ENCODE measurements around the gene GALNT9. TPM values are rescaled to one million over a fixed set of nuclear protein-coding genes. Genes with fewer than 3 reads are reported as not detected.

The GALNT9 gene
- total and polyA plus RNA-seq, 12 donors, result 0.01 to 0.19 TPM; not detected in 10

DNA sequence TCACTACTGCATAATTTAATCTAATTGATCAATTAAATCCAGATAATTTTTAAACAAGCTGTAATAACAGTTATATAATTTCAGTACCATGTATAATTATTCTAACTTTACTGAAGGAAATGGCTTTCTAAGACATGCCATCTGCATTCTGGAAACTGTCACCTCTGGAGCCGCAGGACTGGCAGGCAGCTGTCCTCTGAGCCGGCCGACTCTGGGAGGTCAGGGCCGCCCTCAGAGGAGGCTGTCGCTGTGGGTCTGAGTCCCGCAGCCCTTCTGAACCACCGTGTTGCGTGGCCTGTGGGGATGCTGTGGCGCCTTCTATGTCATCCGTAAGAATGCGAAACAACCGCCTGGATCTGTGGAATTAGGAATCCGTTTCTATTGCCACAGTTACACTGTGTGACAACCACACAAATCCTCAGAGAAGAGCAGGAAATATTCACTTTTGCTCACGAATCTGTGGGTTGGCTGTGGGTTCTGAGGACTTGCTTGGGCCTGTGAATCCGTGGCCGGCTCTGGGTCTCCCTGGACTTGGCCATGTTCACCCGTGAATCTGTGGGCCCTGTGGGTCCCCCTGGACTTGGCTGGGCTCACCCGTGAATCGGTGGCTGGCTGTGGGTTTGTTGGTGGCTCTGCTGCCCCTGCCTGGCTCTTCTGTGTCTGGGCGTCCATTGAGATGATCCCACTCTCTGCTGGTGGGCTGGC is 17.2 kb upstream of the GALNT9 start:
- Histone ChIP-seq H3K4me1 (no peaks in the 10 kb centered on the region), H3K9me3 (no peaks in the 10 kb centered on the region), H3K36me3 (no peaks in the 10 kb centered on the region), H3K27me3 (peaks cover 0 to 40% (median 19%) of the 10 kb centered on the region in 7 donors), H3K27ac (no peak overlapping the region), H3K4me3 (no peak overlapping the region)
- intact Hi-C loops (cut with DNase I), result no loop called here
- WGBS, 2 donors, result 84 to 85% methylated on average over 20 of the region's 20 CpGs
- TF ChIP-seq, protein P1, sequence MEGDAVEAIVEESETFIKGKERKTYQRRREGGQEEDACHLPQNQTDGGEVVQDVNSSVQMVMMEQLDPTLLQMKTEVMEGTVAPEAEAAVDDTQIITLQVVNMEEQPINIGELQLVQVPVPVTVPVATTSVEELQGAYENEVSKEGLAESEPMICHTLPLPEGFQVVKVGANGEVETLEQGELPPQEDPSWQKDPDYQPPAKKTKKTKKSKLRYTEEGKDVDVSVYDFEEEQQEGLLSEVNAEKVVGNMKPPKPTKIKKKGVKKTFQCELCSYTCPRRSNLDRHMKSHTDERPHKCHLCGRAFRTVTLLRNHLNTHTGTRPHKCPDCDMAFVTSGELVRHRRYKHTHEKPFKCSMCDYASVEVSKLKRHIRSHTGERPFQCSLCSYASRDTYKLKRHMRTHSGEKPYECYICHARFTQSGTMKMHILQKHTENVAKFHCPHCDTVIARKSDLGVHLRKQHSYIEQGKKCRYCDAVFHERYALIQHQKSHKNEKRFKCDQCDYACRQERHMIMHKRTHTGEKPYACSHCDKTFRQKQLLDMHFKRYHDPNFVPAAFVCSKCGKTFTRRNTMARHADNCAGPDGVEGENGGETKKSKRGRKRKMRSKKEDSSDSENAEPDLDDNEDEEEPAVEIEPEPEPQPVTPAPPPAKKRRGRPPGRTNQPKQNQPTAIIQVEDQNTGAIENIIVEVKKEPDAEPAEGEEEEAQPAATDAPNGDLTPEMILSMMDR (IDR thresholded peaks at IDR 0.05), result no peak
- ATAC-seq (no peak), DNase-seq (peak in 1 of 2 donors; percentile 8)

DNA sequence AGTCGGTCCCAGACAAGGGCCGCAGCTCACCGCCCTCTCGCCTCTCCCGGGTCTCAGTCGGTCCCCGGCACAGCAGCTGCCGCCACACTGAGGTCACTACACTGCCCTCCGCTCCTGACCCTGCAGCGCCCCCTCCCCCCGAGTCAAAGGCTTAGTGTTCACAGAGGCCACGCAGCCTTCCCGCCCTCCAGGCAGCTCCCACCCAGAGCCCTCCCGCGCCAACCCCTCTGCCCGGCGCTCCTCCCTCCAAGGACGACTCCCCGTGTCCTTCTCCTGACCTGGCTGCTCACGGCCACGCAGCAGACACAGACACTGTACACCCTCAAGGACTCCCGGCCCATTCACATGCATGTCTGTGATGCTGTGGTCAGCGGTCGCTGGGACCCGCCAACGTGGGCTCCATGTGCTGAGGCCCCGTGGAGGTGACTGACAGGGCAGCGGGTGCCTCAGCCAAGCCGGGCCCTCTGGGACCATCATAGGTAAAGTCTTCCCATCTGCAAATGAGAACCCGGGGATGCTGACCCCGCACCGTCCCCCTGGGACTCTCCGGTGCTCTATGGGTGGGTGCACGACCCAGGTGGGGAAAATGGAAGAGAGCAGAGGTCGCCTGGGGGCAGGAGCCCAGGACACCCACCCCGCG is 16.3 kb upstream of the GALNT9 start:
- H3K36me3 ChIP-seq, result no peaks in the 10 kb centered on the region
- H3K4me3 ChIP-seq, result no peak overlapping the region
- H3K9me3 ChIP-seq, result no peaks in the 10 kb centered on the region
- H3K4me1 ChIP-seq, result no peaks in the 10 kb centered on the region
- DNase-seq (peak in 1 of 2 donors; percentile 6), ATAC-seq (no peak)
- TF ChIP-seq, protein P1 (IDR thresholded peaks at IDR 0.05), result no peak
- 66 to 70% methylated on average over 37 of the region's 37 CpGs for WGBS, 2 donors
- H3K27me3 ChIP-seq, result peaks cover 0 to 35% (median 20%) of the 10 kb centered on the region in 7 donors
- intact Hi-C loops (cut with DNase I), result no loop called here
- H3K27ac ChIP-seq, result no peak overlapping the region

DNA sequence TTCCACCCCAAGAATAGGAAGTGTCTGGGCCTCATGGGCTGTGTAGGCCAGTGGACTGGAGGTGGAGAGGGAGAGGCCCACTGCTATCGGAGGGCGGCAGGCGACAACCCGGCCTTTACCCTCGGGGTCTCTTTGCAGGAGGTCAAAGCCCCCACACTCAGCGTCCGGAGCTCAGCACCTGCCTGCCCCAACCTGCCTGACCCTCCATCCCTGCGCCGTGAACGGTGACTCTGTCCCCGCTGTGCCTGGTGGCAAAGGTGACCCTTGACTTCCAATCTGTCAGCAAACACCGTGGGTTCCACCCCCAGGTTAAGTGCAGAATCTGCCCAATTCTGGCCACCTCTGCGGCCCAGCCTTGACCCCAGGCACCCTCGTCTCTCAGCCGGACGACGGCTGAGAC is 15.7 kb upstream of the GALNT9 start:
- ATAC-seq, result no peak
- H3K4me3 ChIP-seq, result no peak overlapping the region
- intact Hi-C loops (cut with DNase I), result no loop called here
- TF ChIP-seq, protein P1 (IDR thresholded peaks at IDR 0.05), result no peak
- peaks cover 0 to 36% (median 25%) of the 10 kb centered on the region in 7 donors for H3K27me3 ChIP-seq
- 69 to 75% methylated on average over 17 of the region's 17 CpGs for WGBS, 2 donors
- no peak for DNase-seq
- H3K27ac ChIP-seq, result no peak overlapping the region
- H3K36me3 ChIP-seq, result no peaks in the 10 kb centered on the region
- no peaks in the 10 kb centered on the region for H3K9me3 ChIP-seq
- no peaks in the 10 kb centered on the region for H3K4me1 ChIP-seq

DNA sequence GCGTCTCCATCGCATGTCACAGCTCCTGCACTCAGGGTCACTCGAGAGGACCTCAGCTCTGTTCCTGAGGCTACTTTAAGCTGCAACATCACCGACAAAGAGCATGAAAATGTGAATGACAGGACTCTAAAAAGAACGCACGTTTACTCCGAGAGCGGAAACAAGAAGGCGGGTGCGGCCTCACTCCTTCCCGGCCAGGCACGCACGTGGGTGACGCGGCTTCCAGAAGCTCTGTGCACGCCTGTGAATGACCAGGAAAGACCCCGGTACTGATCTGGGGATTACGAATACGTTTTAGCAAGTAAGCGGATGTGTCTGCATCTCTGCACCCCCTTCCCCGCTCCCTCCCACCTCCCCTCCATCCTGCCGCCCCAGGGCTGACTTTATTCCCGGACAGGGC is 15.2 kb upstream of the GALNT9 start:
- H3K9me3 ChIP-seq, result no peaks in the 10 kb centered on the region
- H3K27ac ChIP-seq, result no peak overlapping the region
- peaks cover 0 to 41% (median 28%) of the 10 kb centered on the region in 7 donors for H3K27me3 ChIP-seq
- ATAC-seq (no peak), DNase-seq (no peak)
- 81 to 82% methylated on average over 23 of the region's 23 CpGs for WGBS, 2 donors
- intact Hi-C loops (cut with DNase I), result no loop called here
- no peak overlapping the region for H3K4me3 ChIP-seq
- TF ChIP-seq, protein P1 (IDR thresholded peaks at IDR 0.05), result no peak
- H3K36me3 ChIP-seq, result no peaks in the 10 kb centered on the region
- no peaks in the 10 kb centered on the region for H3K4me1 ChIP-seq

All from heart right ventricle (tissue), 16 donors.